B cell (primary cell): ENCODE measurements around the gene MLLT6. TPM values are rescaled to one million over a fixed set of nuclear protein-coding genes. Genes with fewer than 3 reads are reported as not detected.

Source experiments
- ATAC-seq: fragments of 200-7000 bp; cut with Tn5 transposase; one replicate; pipeline ENCODE4 v1.10.0; 2021; ENCODE audit warnings: low read depth, mild to moderate bottlenecking, moderate number of reproducible peaks, moderate library complexity
- CTCF ChIA-PET: fragments of 350-600 bp; sonication (Branson Sonifier 250); formaldehyde crosslinking; loops from one replicate; lab custom pipeline; 2021; ENCODE audit warnings: antibody characterized with exemption, inconsistent platforms; lab: Charles Lee
- POLR2A ChIA-PET: fragments of 350-600 bp; sonication (Branson Sonifier 250); formaldehyde crosslinking; loops from one replicate; lab custom pipeline; 2021; ENCODE audit warnings: antibody characterized with exemption; lab: Charles Lee
- DNase-seq: peaks from one replicate; pipeline ENCODE4 v3.0.0; 2013
- H2AFZ ChIP-seq: 2 replicates; pipeline ENCODE4 v1.6.1; 2012; ENCODE audit warnings: mild to moderate bottlenecking, low read depth, low read length; ENCODE audit not compliant: insufficient read depth, poor library complexity, severe bottlenecking
- H3K27ac ChIP-seq, 2 donors: 1 replicate in 1 of 2; 2 replicates in 1 of 2; pipeline ENCODE4 v1.5.1; 2012 to 2013; ENCODE audit warnings: low read length in 2 of 2, mild to moderate bottlenecking in 2 of 2, moderate library complexity in 1 of 2
- H3K27me3 ChIP-seq, 4 experiments: fragments of 200-600 bp in 1 of 4; sonication (generic) in 1 of 4; replicated peaks in 1 of 4; 1 replicate in 2 of 4; 2 replicates in 2 of 4; pipeline versions ENCODE4 v1.6.1 to v1.7.0; 2013 to 2016; ENCODE audit warnings: low read length in 3 of 4, mild to moderate bottlenecking in 2 of 4, mixed read lengths in 1 of 4, moderate library complexity in 1 of 4; ENCODE audit not compliant: insufficient read depth in 4 of 4, control insufficient read depth in 3 of 4; ENCODE audit errors: control extremely low read depth in 1 of 4
- H3K36me3 ChIP-seq, 2 experiments: replicated peaks in 1 of 2; 1 replicate in 1 of 2; 2 replicates in 1 of 2; pipeline versions ENCODE4 v1.6.1 to v1.7.1; 2013; ENCODE audit warnings: low read length in 1 of 2; ENCODE audit not compliant: insufficient read depth in 2 of 2, control insufficient read depth in 1 of 2; ENCODE audit errors: control extremely low read depth in 1 of 2, extremely low read depth in 1 of 2
- H3K4me1 ChIP-seq, 2 donors: fragments of 200-600 bp in 1 of 2; sonication (generic) in 1 of 2; 1 replicate in 1 of 2; 2 replicates in 1 of 2; pipeline versions ENCODE4 v1.5.1 to v1.6.1; 2013 to 2017; ENCODE audit warnings: low read length in 2 of 2; ENCODE audit not compliant: control insufficient read depth in 2 of 2, insufficient read depth in 2 of 2
- H3K4me2 ChIP-seq: replicated peaks from 2 replicates; pipeline ENCODE3; 2012; ENCODE audit warnings: mild to moderate bottlenecking, low read depth, low read length; ENCODE audit not compliant: poor library complexity, severe bottlenecking
- H3K4me3 ChIP-seq, 5 experiments: fragments of 200-600 bp in 1 of 5; sonication (generic) in 1 of 5; 1 replicate in 3 of 5; 2 replicates in 2 of 5; pipeline versions ENCODE4 v1.5.1 to v1.7.0; 2011 to 2016; ENCODE audit warnings: low read length in 4 of 5, mild to moderate bottlenecking in 4 of 5, low read depth in 2 of 5, control low read depth in 1 of 5, moderate library complexity in 1 of 5; ENCODE audit not compliant: insufficient read depth in 1 of 5; ENCODE audit errors: control extremely low read depth in 1 of 5, extremely low read depth in 1 of 5
- H3K79me2 ChIP-seq: fragments of 200-600 bp; sonication (generic); one replicate; pipeline ENCODE4 v1.6.0; 2016; ENCODE audit warnings: low read length; ENCODE audit not compliant: control insufficient read depth, insufficient read depth
- H3K9ac ChIP-seq: fragments of 200-600 bp; sonication (generic); 2 replicates; pipeline ENCODE4 v1.6.1; 2017; ENCODE audit warnings: mild to moderate bottlenecking, low read length, moderate library complexity
- H3K9me3 ChIP-seq, 3 donors: one replicate each; pipeline versions ENCODE4 v1.6.1 to v1.7.1; 2013; ENCODE audit warnings: low read length in 2 of 3; ENCODE audit not compliant: control insufficient read depth in 2 of 3, insufficient read depth in 1 of 3; ENCODE audit errors: control extremely low read depth in 1 of 3
- H4K20me1 ChIP-seq: 2 replicates; pipeline ENCODE4 v1.6.0; 2012; ENCODE audit warnings: mild to moderate bottlenecking, low read length; ENCODE audit not compliant: insufficient read depth, control insufficient read depth, poor library complexity, severe bottlenecking
- H3K27ac Mint-ChIP-seq: one replicate; pipeline ENCODE4 v1.8.0; 2021; ENCODE audit warnings: mixed read lengths
- H3K27me3 Mint-ChIP-seq: one replicate; pipeline ENCODE4 v1.8.0; 2021; ENCODE audit warnings: mixed read lengths
- H3K4me1 Mint-ChIP-seq: one replicate; pipeline ENCODE4 v1.8.0; 2021; ENCODE audit warnings: mixed read lengths
- H3K4me3 Mint-ChIP-seq: one replicate; pipeline ENCODE4 v1.8.0; 2021; ENCODE audit warnings: mixed read lengths
- H3K9me3 Mint-ChIP-seq: one replicate; pipeline ENCODE4 v1.8.0; 2022; ENCODE audit warnings: mixed read lengths; ENCODE audit not compliant: insufficient read depth
- EZH2 ChIP-seq: IDR thresholded peaks from 2 replicates; pipeline ENCODE4 v1.6.1; 2012; ENCODE audit warnings: borderline replicate concordance, low read depth, mild to moderate bottlenecking, moderate library complexity, low read length; ENCODE audit not compliant: insufficient read depth, poor library complexity, severe bottlenecking
- WGBS: methylation state at CpG from one replicate; pipeline ENCODE4 v1.1.5; 2013; ENCODE audit warnings: missing lambda C conversion rate; ENCODE audit not compliant: insufficient coverage; 5-methylcytosine and 5-hydroxymethylcytosine counted together
- intact Hi-C: fragments of 100-400 bp; cut with micrococcal nuclease; formaldehyde crosslinking; loops from one replicate; pipeline ENCODE4 v1.10.0; 2022
- polyA plus RNA-seq: library from polyadenylated mRNA; depleted of rRNA; stranded (reverse); fragments of >200 nt; gene quantifications from 2 replicates; pipeline ENCODE4 v1.2.3, GENCODE V29; 2012
- total RNA-seq, 2 donors: library from RNA; stranded (reverse); fragments of 120-200 nt in 1 of 2; gene quantifications; 1 replicate in 1 of 2; 2 replicates in 1 of 2; pipeline versions ENCODE4 v1.2.3 to v1.2.4, GENCODE V29; 2013 to 2022
- TF ChIP-seq, protein P1 (sequence below): fragments of 200-600 bp; IDR thresholded peaks from one replicate; pipeline ENCODE4 v1.8.0; 2022; ENCODE audit warnings: antibody characterized with exemption, mild to moderate bottlenecking

Gene MLLT6
- total and polyA plus RNA-seq, 2 donors (not counting 1 experiment from before 2014, with no cell fraction given): 165 to 288 TPM

- no peak for TF ChIP-seq EZH2
- ChIA-PET POLR2A (no interaction called here), CTCF (interaction anchor here (1.1 to 6.4 kb wide), 5 partner anchors 20 to 239 kb away, joined by 3 to 54 read pairs (median 4); partner anchors contain the start of genes EPOP and PSMB3)
- Histone ChIP-seq H3K9me3 (peaks cover 0 to 13% (median 0%) of the 10 kb centered on the region in 3 donors), H3K79me2 (no peaks in the 10 kb centered on the region), H3K27me3 (no peaks in the 10 kb centered on the region), H3K27ac (no peak overlapping the region), H3K9ac (no peak overlapping the region), H3K4me2 (no peak overlapping the region), H2AFZ (no peak overlapping the region), H3K4me3 (no peak overlapping the region), H3K36me3 (peaks cover 0 to 2% of the 10 kb centered on the region in 2 experiments), H4K20me1 (peaks cover 7% of the 10 kb centered on the region), H3K4me1 (peaks cover 26 to 48% of the 10 kb centered on the region in 2 donors)
- Mint-ChIP-seq H3K9me3 (no peaks in the 10 kb centered on the region), H3K27ac (peak overlapping the region; percentile 42), H3K4me3 (peak overlapping the region; percentile 87), H3K27me3 (no peaks in the 10 kb centered on the region), H3K4me1 (peaks cover 50% of the 10 kb centered on the region)
- intact Hi-C loops: no loop called here
- WGBS: 94% methylated on average over 6 of the region's 7 CpGs
- no peak for DNase-seq
- ATAC-seq: no peak
Measured at GRCh38 chr17:38732376-38733281, 27.6 kb downstream of the MLLT6 start.

- H3K27me3 Mint-ChIP-seq: no peaks in the 10 kb centered on the region
- H3K4me1 Mint-ChIP-seq: peaks cover 45% of the 10 kb centered on the region
- peak overlapping the region; percentile 42 for H3K27ac Mint-ChIP-seq
- TF ChIP-seq, protein P1, sequence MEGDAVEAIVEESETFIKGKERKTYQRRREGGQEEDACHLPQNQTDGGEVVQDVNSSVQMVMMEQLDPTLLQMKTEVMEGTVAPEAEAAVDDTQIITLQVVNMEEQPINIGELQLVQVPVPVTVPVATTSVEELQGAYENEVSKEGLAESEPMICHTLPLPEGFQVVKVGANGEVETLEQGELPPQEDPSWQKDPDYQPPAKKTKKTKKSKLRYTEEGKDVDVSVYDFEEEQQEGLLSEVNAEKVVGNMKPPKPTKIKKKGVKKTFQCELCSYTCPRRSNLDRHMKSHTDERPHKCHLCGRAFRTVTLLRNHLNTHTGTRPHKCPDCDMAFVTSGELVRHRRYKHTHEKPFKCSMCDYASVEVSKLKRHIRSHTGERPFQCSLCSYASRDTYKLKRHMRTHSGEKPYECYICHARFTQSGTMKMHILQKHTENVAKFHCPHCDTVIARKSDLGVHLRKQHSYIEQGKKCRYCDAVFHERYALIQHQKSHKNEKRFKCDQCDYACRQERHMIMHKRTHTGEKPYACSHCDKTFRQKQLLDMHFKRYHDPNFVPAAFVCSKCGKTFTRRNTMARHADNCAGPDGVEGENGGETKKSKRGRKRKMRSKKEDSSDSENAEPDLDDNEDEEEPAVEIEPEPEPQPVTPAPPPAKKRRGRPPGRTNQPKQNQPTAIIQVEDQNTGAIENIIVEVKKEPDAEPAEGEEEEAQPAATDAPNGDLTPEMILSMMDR: no peak
- TF ChIP-seq EZH2: no peak
- no peak overlapping the region for H3K4me2 ChIP-seq
- H3K4me3 ChIP-seq: no peak overlapping the region
- H3K79me2 ChIP-seq: no peaks in the 10 kb centered on the region
- no peaks in the 10 kb centered on the region for H3K36me3 ChIP-seq
- no peaks in the 10 kb centered on the region for H3K9me3 Mint-ChIP-seq
- 85% methylated on average over 9 of the region's 9 CpGs for WGBS
- no peak overlapping the region for H3K4me3 Mint-ChIP-seq
- H4K20me1 ChIP-seq: peaks cover 7% of the 10 kb centered on the region
- no peak overlapping the region for H2AFZ ChIP-seq
- no peak overlapping the region for H3K9ac ChIP-seq
- peaks cover 18 to 40% of the 10 kb centered on the region in 2 donors for H3K4me1 ChIP-seq
- intact Hi-C loops: no loop called here
- ATAC-seq (no peak), DNase-seq (no peak)
- no peaks in the 10 kb centered on the region for H3K27me3 ChIP-seq
- H3K27ac ChIP-seq: no peak overlapping the region
- POLR2A ChIA-PET: no interaction called here
- peaks cover 0 to 7% (median 0%) of the 10 kb centered on the region in 3 donors for H3K9me3 ChIP-seq
- CTCF ChIA-PET: interaction anchor here (1.6 to 6.4 kb wide), 7 partner anchors 11 to 175 kb away, joined by 4 to 172 read pairs (median 34); partner anchors contain the start of genes EPOP and PSMB3
Measured at GRCh38 chr17:38733282-38733981, 28.4 kb downstream of the MLLT6 start.
